Astrocyte (in vitro differentiated cells and primary cell): ENCODE results near the gene KCNAB1. TPM values are rescaled to one million over a fixed set of nuclear protein-coding genes. Genes with fewer than 3 reads are reported as not detected.

Experiments
- DNase-seq: peaks from one replicate; pipeline ENCODE4 v3.0.0-alpha.2; 2010; ENCODE audit warnings: low read depth
- FAIRE-seq: peaks from 2 replicates; lab custom pipeline; 2011; peaks lifted over from hg19 to GRCh38; lab: Jason Lieb, UNC
- H2AFZ ChIP-seq: 2 replicates; pipeline ENCODE4 v1.6.0; 2012; ENCODE audit warnings: low read depth, low read length, inconsistent platforms
- H3K27ac ChIP-seq: 2 replicates; pipeline ENCODE4 v1.5.1; 2011; ENCODE audit warnings: low read depth, low read length, inconsistent platforms
- H3K27me3 ChIP-seq: 2 replicates; pipeline ENCODE4 v1.6.0; 2011; ENCODE audit warnings: low read length, inconsistent platforms; ENCODE audit not compliant: insufficient read depth
- H3K36me3 ChIP-seq: 2 replicates; pipeline ENCODE4 v1.5.1; 2011; ENCODE audit warnings: low read length, inconsistent platforms; ENCODE audit not compliant: insufficient read depth
- H3K4me1 ChIP-seq: 2 replicates; pipeline ENCODE4 v1.5.1; 2011; ENCODE audit warnings: low read length, inconsistent platforms; ENCODE audit not compliant: insufficient read depth
- H3K4me2 ChIP-seq: 2 replicates; pipeline ENCODE4 v1.6.0; 2012; ENCODE audit warnings: low read length, inconsistent platforms
- H3K4me3 ChIP-seq: 2 replicates; pipeline ENCODE4 v1.5.1; 2011; ENCODE audit warnings: low read depth, mild to moderate bottlenecking, low read length, inconsistent platforms; ENCODE audit not compliant: insufficient read depth
- H3K79me2 ChIP-seq: 2 replicates; pipeline ENCODE4 v1.6.0; 2012; ENCODE audit warnings: mild to moderate bottlenecking, low read length, inconsistent platforms; ENCODE audit not compliant: insufficient read depth
- H3K9ac ChIP-seq: 2 replicates; pipeline ENCODE4 v1.6.0; 2012; ENCODE audit warnings: mild to moderate bottlenecking, low read length, inconsistent platforms
- H3K9me3 ChIP-seq: 2 replicates; pipeline ENCODE4 v1.5.1; 2012; ENCODE audit warnings: low read depth, mild to moderate bottlenecking, low read length, inconsistent platforms; ENCODE audit not compliant: insufficient read depth
- H4K20me1 ChIP-seq: 2 replicates; pipeline ENCODE4 v1.6.0; 2012; ENCODE audit warnings: low read length, inconsistent platforms; ENCODE audit not compliant: insufficient read depth
- H3K27ac Mint-ChIP-seq: one replicate; pipeline ENCODE4 v1.8.0; 2021; ENCODE audit warnings: mild to moderate bottlenecking, mixed read lengths; ENCODE audit not compliant: unreplicated experiment
- H3K27me3 Mint-ChIP-seq: one replicate; pipeline ENCODE4 v1.8.0; 2021; ENCODE audit warnings: low read depth, mixed read lengths; ENCODE audit not compliant: unreplicated experiment
- H3K36me3 Mint-ChIP-seq: one replicate; pipeline ENCODE4 v1.8.0; 2021; ENCODE audit warnings: low read depth, mixed read lengths; ENCODE audit not compliant: unreplicated experiment
- H3K4me1 Mint-ChIP-seq: one replicate; pipeline ENCODE4 v1.8.0; 2021; ENCODE audit warnings: low read depth, mixed read lengths; ENCODE audit not compliant: unreplicated experiment
- H3K4me3 Mint-ChIP-seq: one replicate; pipeline ENCODE4 v1.8.0; 2021; ENCODE audit warnings: mild to moderate bottlenecking, moderate library complexity, mixed read lengths; ENCODE audit not compliant: unreplicated experiment
- H3K9me3 Mint-ChIP-seq: one replicate; pipeline ENCODE4 v1.8.0; 2021; ENCODE audit warnings: mild to moderate bottlenecking, mixed read lengths; ENCODE audit not compliant: unreplicated experiment
- CTCF ChIP-seq: IDR thresholded peaks from 2 replicates; pipeline ENCODE4 v1.5.1; 2011; ENCODE audit warnings: low read depth, mild to moderate bottlenecking, inconsistent platforms, low read length, moderate library complexity; ENCODE audit not compliant: insufficient read depth
- EZH2 ChIP-seq: IDR thresholded peaks from 2 replicates; pipeline ENCODE4 v1.6.1; 2012; ENCODE audit warnings: mild to moderate bottlenecking, low read length, inconsistent platforms; ENCODE audit not compliant: insufficient read depth
- total RNA-seq: library from RNA; stranded (reverse); gene quantifications from 2 replicates; pipeline ENCODE4 v1.2.1, GENCODE V29; 2021

The KCNAB1 gene
- total RNA-seq, 1 donor from 2014 or later: 0.30 TPM

- H3K36me3 ChIP-seq: no peaks in the 10 kb centered on the region
- H3K4me3 Mint-ChIP-seq: no peak overlapping the region
- no peaks in the 10 kb centered on the region for H3K79me2 ChIP-seq
- TF ChIP-seq EZH2 (no peak), CTCF (no peak)
- no peaks in the 10 kb centered on the region for H4K20me1 ChIP-seq
- DNase-seq (no peak), FAIRE-seq (no peak)
- no peaks in the 10 kb centered on the region for H3K4me1 ChIP-seq
- H3K27me3 ChIP-seq: no peaks in the 10 kb centered on the region
- no peaks in the 10 kb centered on the region for H3K9me3 Mint-ChIP-seq
- H3K36me3 Mint-ChIP-seq: no peaks in the 10 kb centered on the region
- H3K27ac ChIP-seq: no peak overlapping the region
- no peak overlapping the region for H3K4me2 ChIP-seq
- no peaks in the 10 kb centered on the region for H3K9me3 ChIP-seq
- no peak overlapping the region for H3K9ac ChIP-seq
- no peak overlapping the region for H3K4me3 ChIP-seq
- H3K27me3 Mint-ChIP-seq: peaks cover 11% of the 10 kb centered on the region
- no peaks in the 10 kb centered on the region for H3K4me1 Mint-ChIP-seq
- no peak overlapping the region for H2AFZ ChIP-seq
- no peak overlapping the region for H3K27ac Mint-ChIP-seq
Measured at GRCh38 chr3:156412600-156412999, 292.2 kb downstream of the KCNAB1 start.

GRCh38 chr3:156413293-156413892, 293.0 kb downstream of the KCNAB1 start:
- no peaks in the 10 kb centered on the region for H3K27me3 ChIP-seq
- peaks cover 9% of the 10 kb centered on the region for H3K27me3 Mint-ChIP-seq
- H3K27ac ChIP-seq: no peak overlapping the region
- TF ChIP-seq EZH2 (no peak), CTCF (no peak)
- H3K9me3 Mint-ChIP-seq: no peaks in the 10 kb centered on the region
- no peaks in the 10 kb centered on the region for H3K4me1 ChIP-seq
- no peaks in the 10 kb centered on the region for H4K20me1 ChIP-seq
- H3K4me3 ChIP-seq: no peak overlapping the region
- H3K4me3 Mint-ChIP-seq: no peak overlapping the region
- no peaks in the 10 kb centered on the region for H3K4me1 Mint-ChIP-seq
- H3K27ac Mint-ChIP-seq: no peak overlapping the region
- H3K9me3 ChIP-seq: no peaks in the 10 kb centered on the region
- H3K79me2 ChIP-seq: no peaks in the 10 kb centered on the region
- no peak overlapping the region for H3K9ac ChIP-seq
- no peak overlapping the region for H2AFZ ChIP-seq
- FAIRE-seq (no peak), DNase-seq (no peak)
- no peaks in the 10 kb centered on the region for H3K36me3 Mint-ChIP-seq
- H3K4me2 ChIP-seq: no peak overlapping the region
- H3K36me3 ChIP-seq: no peaks in the 10 kb centered on the region

- no peaks in the 10 kb centered on the region for H3K79me2 ChIP-seq
- no peaks in the 10 kb centered on the region for H3K4me1 ChIP-seq
- no peak for TF ChIP-seq EZH2
- TF ChIP-seq CTCF: no peak
- no peaks in the 10 kb centered on the region for H3K9me3 ChIP-seq
- H3K4me3 ChIP-seq: no peak overlapping the region
- no peaks in the 10 kb centered on the region for H4K20me1 ChIP-seq
- DNase-seq (peak; percentile 31), FAIRE-seq (no peak)
- Mint-ChIP-seq H3K4me1 (no peaks in the 10 kb centered on the region), H3K4me3 (no peak overlapping the region), H3K9me3 (no peaks in the 10 kb centered on the region), H3K27me3 (peaks cover 9% of the 10 kb centered on the region), H3K27ac (no peak overlapping the region), H3K36me3 (no peaks in the 10 kb centered on the region)
- H3K9ac ChIP-seq: no peak overlapping the region
- no peak overlapping the region for H3K27ac ChIP-seq
- H3K36me3 ChIP-seq: no peaks in the 10 kb centered on the region
- H3K27me3 ChIP-seq: no peaks in the 10 kb centered on the region
- H2AFZ ChIP-seq: no peak overlapping the region
- no peak overlapping the region for H3K4me2 ChIP-seq
Measured at GRCh38 chr3:156416846-156417558, 296.6 kb downstream of the KCNAB1 start.
